Stomach (tissue), 8 donors: Measurements from ENCODE around the gene RNASEH2A. TPM values are rescaled to one million over a fixed set of nuclear protein-coding genes. Genes with fewer than 3 reads are reported as not detected.

ENCODE experiments used
- polyA plus RNA-seq, 3 donors: library from polyadenylated mRNA; stranded (reverse); fragments of 200-250 nt; gene quantifications; one replicate each; pipeline ENCODE4 v1.2.3, GENCODE V29; 2013
- small RNA-seq, 4 donors: library from RNA; depleted of rRNA; stranded (forward); fragments of <200 nt; gene quantifications; one replicate each; pipeline ENCODE3, GENCODE V24; 2016
- total RNA-seq, 5 donors: library from RNA; depleted of rRNA; stranded (reverse); fragments of >200 nt; gene quantifications; one replicate each; pipeline versions ENCODE4 v1.1.0 to v1.2.3, GENCODE V29; 2014 to 2016
- donor health status: healthy with polysubstance abuse.
- donor health status: Bipolar disorder and iron deficiency.
- donor health status: healthy.

Gene RNASEH2A
- total and polyA plus RNA-seq, 8 donors: 0.45 to 36.2 (median 6.3) TPM

Small RNAs within 50 kb of the gene (small RNA-seq; reads per million reads assigned to genes)
- gene MIR5684 (0 to 0.46 (median 0.05) reads per million in 4 donors), gene MIR6794 (0 reads per million in 4 donors)

Other genes with a start within 250 kb of the RNASEH2A start
- gene ZNF490, start 195.8 kb upstream of the RNASEH2A start, total RNA-seq: 1 to 10 TPM in 4 of 5 donors, not detected in 1; 4.1 to 7.5 (median 5.6) TPM
- under 1 TPM in 2 of 3 donors, not detected in 1; 0.25 to 0.44 TPM for gene ZNF490, start 195.8 kb upstream of the RNASEH2A start, polyA plus RNA-seq
- 10 to 100 TPM; 14.0 to 33.0 (median 25.8) TPM for gene ZNF791, start 195.7 kb upstream of the RNASEH2A start, total RNA-seq
- gene ZNF791, start 195.7 kb upstream of the RNASEH2A start, polyA plus RNA-seq: 1 to 10 TPM; 4.7 to 7.2 (median 5.3) TPM
- gene MAN2B1, start 139.8 kb upstream of the RNASEH2A start, total RNA-seq: 100 to 1,000 TPM in 4 of 5 donors, 10 to 100 TPM in 1; 41.7 to 429 (median 117) TPM
- 10 to 100 TPM; 20.6 to 59.0 (median 42.1) TPM for gene MAN2B1, start 139.8 kb upstream of the RNASEH2A start, polyA plus RNA-seq
- 10 to 100 TPM in 1 of 5 donors, 1 to 10 TPM in 4; 1.4 to 12.9 (median 9.6) TPM for gene WDR83, start 139.8 kb upstream of the RNASEH2A start, total RNA-seq
- 10 to 100 TPM; 20.6 to 33.4 (median 32.7) TPM for gene WDR83, start 139.8 kb upstream of the RNASEH2A start, polyA plus RNA-seq
- gene DHPS, start 124.7 kb upstream of the RNASEH2A start, total RNA-seq: 100 to 1,000 TPM in 2 of 5 donors, 10 to 100 TPM in 3; 51.7 to 287 (median 82.6) TPM
- 10 to 100 TPM; 65.1 to 76.0 (median 75.0) TPM for gene DHPS, start 124.7 kb upstream of the RNASEH2A start, polyA plus RNA-seq
- not detected for gene GNG14, start 118.6 kb upstream of the RNASEH2A start, total RNA-seq
- gene GNG14, start 118.6 kb upstream of the RNASEH2A start, polyA plus RNA-seq: not detected
- gene FBXW9, start 110.0 kb upstream of the RNASEH2A start, total RNA-seq: 10 to 100 TPM in 1 of 5 donors, 1 to 10 TPM in 3, under 1 TPM in 1; 0.29 to 10.9 (median 2.7) TPM
- 1 to 10 TPM; 4.6 to 9.8 (median 5.8) TPM for gene FBXW9, start 110.0 kb upstream of the RNASEH2A start, polyA plus RNA-seq
- gene TNPO2, start 82.7 kb upstream of the RNASEH2A start, total RNA-seq: 100 to 1,000 TPM in 1 of 5 donors, 10 to 100 TPM in 4; 20.6 to 143 (median 59.8) TPM
- 10 to 100 TPM; 13.7 to 18.5 (median 17.2) TPM for gene TNPO2, start 82.7 kb upstream of the RNASEH2A start, polyA plus RNA-seq
- gene TRIR, start 71.9 kb upstream of the RNASEH2A start, total RNA-seq: 100 to 1,000 TPM; 104 to 687 (median 176) TPM
- gene TRIR, start 71.9 kb upstream of the RNASEH2A start, polyA plus RNA-seq: 100 to 1,000 TPM; 341 to 367 (median 348) TPM
- 10 to 100 TPM in 3 of 5 donors, 1 to 10 TPM in 1, under 1 TPM in 1; 0.89 to 27.2 (median 15.5) TPM for gene GET3, start 69.1 kb upstream of the RNASEH2A start, total RNA-seq
- 10 to 100 TPM; 55.1 to 90.4 (median 75.5) TPM for gene GET3, start 69.1 kb upstream of the RNASEH2A start, polyA plus RNA-seq
- 100 to 1,000 TPM in 1 of 5 donors, not detected in 4; 165 TPM for gene BEST2, start 54.8 kb upstream of the RNASEH2A start, total RNA-seq
- under 1 TPM in 1 of 3 donors, not detected in 2; 0.08 TPM for gene BEST2, start 54.8 kb upstream of the RNASEH2A start, polyA plus RNA-seq
- gene HOOK2, start 31.0 kb upstream of the RNASEH2A start, total RNA-seq: 100 to 1,000 TPM in 3 of 5 donors, 10 to 100 TPM in 2; 33.0 to 797 (median 303) TPM
- gene HOOK2, start 31.0 kb upstream of the RNASEH2A start, polyA plus RNA-seq: 10 to 100 TPM; 30.1 to 74.1 (median 66.7) TPM
- 100 to 1,000 TPM; 178 to 625 (median 336) TPM for gene JUNB, start 15.1 kb upstream of the RNASEH2A start, total RNA-seq
- gene JUNB, start 15.1 kb upstream of the RNASEH2A start, polyA plus RNA-seq: 100 to 1,000 TPM; 128 to 152 (median 136) TPM
- 100 to 1,000 TPM; 118 to 284 (median 129) TPM for gene PRDX2, start 4.8 kb upstream of the RNASEH2A start, total RNA-seq
- gene PRDX2, start 4.8 kb upstream of the RNASEH2A start, polyA plus RNA-seq: 100 to 1,000 TPM; 213 to 257 (median 240) TPM
- not detected for gene THSD8, start 4.5 kb upstream of the RNASEH2A start, total RNA-seq
- gene THSD8, start 4.5 kb upstream of the RNASEH2A start, polyA plus RNA-seq: 1 to 10 TPM; 2.9 to 8.3 (median 5.1) TPM
- not detected for gene RTBDN, start 28.0 kb downstream of the RNASEH2A start, total RNA-seq
- under 1 TPM in 1 of 3 donors, not detected in 2; 0.53 TPM for gene RTBDN, start 28.0 kb downstream of the RNASEH2A start, polyA plus RNA-seq
- 10 to 100 TPM in 1 of 5 donors, 1 to 10 TPM in 3, not detected in 1; 1.3 to 33.9 (median 5.9) TPM for gene MAST1, start 31.9 kb downstream of the RNASEH2A start, total RNA-seq
- gene MAST1, start 31.9 kb downstream of the RNASEH2A start, polyA plus RNA-seq: 1 to 10 TPM in 1 of 3 donors, under 1 TPM in 2; 0.43 to 1.1 (median 0.56) TPM
- gene DNASE2, start 74.9 kb downstream of the RNASEH2A start, total RNA-seq: 10 to 100 TPM; 11.9 to 53.1 (median 30.4) TPM
- 10 to 100 TPM in 2 of 3 donors, 1 to 10 TPM in 1; 9.0 to 26.2 (median 20.3) TPM for gene DNASE2, start 74.9 kb downstream of the RNASEH2A start, polyA plus RNA-seq
- gene KLF1, start 80.6 kb downstream of the RNASEH2A start, total RNA-seq: under 1 TPM in 1 of 5 donors, not detected in 4; 0.18 TPM
- gene KLF1, start 80.6 kb downstream of the RNASEH2A start, polyA plus RNA-seq: under 1 TPM in 2 of 3 donors, not detected in 1; 0.05 to 0.19 TPM
- 10 to 100 TPM in 4 of 5 donors, not detected in 1; 17.5 to 30.8 (median 23.9) TPM for gene GCDH, start 84.6 kb downstream of the RNASEH2A start, total RNA-seq
- gene GCDH, start 84.6 kb downstream of the RNASEH2A start, polyA plus RNA-seq: 10 to 100 TPM; 21.6 to 26.6 (median 24.0) TPM
- gene SYCE2, start 112.7 kb downstream of the RNASEH2A start, total RNA-seq: not detected
- under 1 TPM in 1 of 3 donors, not detected in 2; 0.23 TPM for gene SYCE2, start 112.7 kb downstream of the RNASEH2A start, polyA plus RNA-seq
- gene FARSA, start 127.1 kb downstream of the RNASEH2A start, total RNA-seq: 100 to 1,000 TPM in 1 of 5 donors, 10 to 100 TPM in 4; 27.2 to 125 (median 51.9) TPM
- 10 to 100 TPM; 34.7 to 40.3 (median 39.4) TPM for gene FARSA, start 127.1 kb downstream of the RNASEH2A start, polyA plus RNA-seq
- gene CALR, start 132.0 kb downstream of the RNASEH2A start, total RNA-seq: 100 to 1,000 TPM; 337 to 947 (median 504) TPM
- 100 to 1,000 TPM in 2 of 3 donors, 10 to 100 TPM in 1; 71.2 to 236 (median 158) TPM for gene CALR, start 132.0 kb downstream of the RNASEH2A start, polyA plus RNA-seq
- 100 to 1,000 TPM in 3 of 5 donors, 10 to 100 TPM in 2; 44.1 to 144 (median 103) TPM for gene RAD23A, start 139.3 kb downstream of the RNASEH2A start, total RNA-seq
- gene RAD23A, start 139.3 kb downstream of the RNASEH2A start, polyA plus RNA-seq: 100 to 1,000 TPM; 101 to 141 (median 106) TPM
- gene GADD45GIP1, start 150.6 kb downstream of the RNASEH2A start, total RNA-seq: 10 to 100 TPM in 4 of 5 donors, 1 to 10 TPM in 1; 1.8 to 93.3 (median 25.9) TPM
- gene GADD45GIP1, start 150.6 kb downstream of the RNASEH2A start, polyA plus RNA-seq: 10 to 100 TPM; 59.0 to 75.4 (median 61.8) TPM
- gene DAND5, start 163.0 kb downstream of the RNASEH2A start, total RNA-seq: under 1 TPM in 1 of 5 donors, not detected in 4; 0.58 TPM
- under 1 TPM in 2 of 3 donors, not detected in 1; 0.12 to 0.13 TPM for gene DAND5, start 163.0 kb downstream of the RNASEH2A start, polyA plus RNA-seq
- gene NFIX, start 188.9 kb downstream of the RNASEH2A start, total RNA-seq: 100 to 1,000 TPM in 1 of 5 donors, 10 to 100 TPM in 4; 14.0 to 183 (median 63.3) TPM
- 10 to 100 TPM; 11.5 to 45.0 (median 30.2) TPM for gene NFIX, start 188.9 kb downstream of the RNASEH2A start, polyA plus RNA-seq